H1 (cell line): ENCODE results near the gene SLC6A17. TPM values are rescaled to one million over a fixed set of nuclear protein-coding genes. Genes with fewer than 3 reads are reported as not detected.

Experiments used
- CTCF ChIA-PET: fragments of 300-600 bp; sonication (Branson Sonifier 250); formaldehyde crosslinking; loops from one replicate; lab custom pipeline; 2021; ENCODE audit not compliant: partially characterized antibody; lab: Charles Lee
- POLR2A ChIA-PET: fragments of 300-600 bp; sonication (Branson Sonifier 250); formaldehyde crosslinking; loops from one replicate; lab custom pipeline; 2021; ENCODE audit warnings: inconsistent platforms; ENCODE audit not compliant: partially characterized antibody; lab: Charles Lee
- DNase-seq, 2 experiments: peaks; one replicate each; pipeline versions ENCODE4 v3.0.0 to v3.0.0-alpha.2; 2010 to 2022; ENCODE audit warnings: low spot score in 2 of 2, low read depth in 1 of 2, mixed read lengths in 1 of 2
- FAIRE-seq: peaks from 2 replicates; lab custom pipeline; 2011; peaks lifted over from hg19 to GRCh38; lab: Jason Lieb, UNC
- H2AFZ ChIP-seq: 2 replicates; pipeline ENCODE4 v1.8.1; 2012; ENCODE audit warnings: low read length, inconsistent platforms
- H2AK5ac ChIP-seq: 2 replicates; pipeline ENCODE4 v1.6.1; 2013; ENCODE audit warnings: low read depth, low read length
- H2BK120ac ChIP-seq: replicated peaks from 2 replicates; pipeline ENCODE3; 2013; ENCODE audit warnings: low read depth, low read length, inconsistent platforms
- H2BK12ac ChIP-seq: 2 replicates; pipeline ENCODE4 v1.6.1; 2013; ENCODE audit warnings: low read depth, low read length
- H2BK15ac ChIP-seq: 2 replicates; pipeline ENCODE4 v1.6.1; 2013; ENCODE audit warnings: low read length
- H2BK20ac ChIP-seq: 2 replicates; pipeline ENCODE4 v1.6.1; 2013; ENCODE audit warnings: low read length
- H2BK5ac ChIP-seq: 2 replicates; pipeline ENCODE4 v1.6.1; 2013; ENCODE audit warnings: low read depth, low read length
- H3K14ac ChIP-seq: 2 replicates; pipeline ENCODE4 v1.6.1; 2013; ENCODE audit warnings: inconsistent platforms; ENCODE audit not compliant: insufficient read length
- H3K18ac ChIP-seq: 2 replicates; pipeline ENCODE4 v1.6.1; 2013; ENCODE audit warnings: low read length; ENCODE audit errors: extremely low read depth
- H3K23ac ChIP-seq: 2 replicates; pipeline ENCODE4 v1.6.1; 2013; ENCODE audit warnings: inconsistent platforms; ENCODE audit not compliant: insufficient read length
- H3K23me2 ChIP-seq: 2 replicates; pipeline ENCODE4 v1.6.1; 2013; ENCODE audit warnings: low read depth, low read length
- H3K27ac ChIP-seq: 2 replicates; pipeline ENCODE4 v1.6.1; 2011; ENCODE audit warnings: low read depth, low read length, inconsistent platforms
- H3K27me3 ChIP-seq, 4 experiments: replicated peaks in 1 of 4; 1 replicate in 1 of 4; 2 replicates in 3 of 4; pipeline versions ENCODE4 v1.6.1 to v1.8.1; 2011 to 2013; ENCODE audit warnings: low read length in 3 of 4, mild to moderate bottlenecking in 3 of 4, inconsistent platforms in 2 of 4, mixed read lengths in 2 of 4, moderate library complexity in 1 of 4; ENCODE audit not compliant: control insufficient read depth in 3 of 4, insufficient read depth in 3 of 4; ENCODE audit errors: extremely low read depth in 1 of 4
- H3K36me3 ChIP-seq, 4 experiments: 2 replicates each; pipeline versions ENCODE4 v1.6.1 to v1.8.1; 2011 to 2013; ENCODE audit warnings: mild to moderate bottlenecking in 4 of 4, low read length in 3 of 4, moderate library complexity in 2 of 4, control low read depth in 1 of 4, inconsistent platforms in 1 of 4; ENCODE audit not compliant: insufficient read depth in 4 of 4, control insufficient read depth in 2 of 4
- H3K4ac ChIP-seq: replicated peaks from 2 replicates; pipeline ENCODE3; 2013; ENCODE audit warnings: low read length, low read depth, mixed read lengths, inconsistent platforms; ENCODE audit not compliant: insufficient read length
- H3K4me1 ChIP-seq, 4 experiments: replicated peaks in 1 of 4; 1 replicate in 1 of 4; 2 replicates in 3 of 4; pipeline versions ENCODE4 v1.6.1 to v1.8.1; 2011 to 2013; ENCODE audit warnings: low read length in 3 of 4, inconsistent platforms in 2 of 4, mixed read lengths in 1 of 4; ENCODE audit not compliant: insufficient read depth in 4 of 4, control insufficient read depth in 3 of 4
- H3K4me2 ChIP-seq, 2 experiments: 2 replicates each; pipeline versions ENCODE4 v1.6.1 to v1.8.1; 2011 to 2013; ENCODE audit warnings: low read depth in 2 of 2, low read length in 2 of 2, control low read depth in 1 of 2, inconsistent platforms in 1 of 2, mild to moderate bottlenecking in 1 of 2; ENCODE audit not compliant: insufficient read depth in 1 of 2
- H3K4me3 ChIP-seq, 4 experiments: fragments of 200-600, 300-600 bp in 1 of 4; sonication (generic), shearing (Covaris generic), sonication (Bioruptor Twin) in 1 of 4; 2 replicates each; pipeline versions ENCODE4 v1.5.1 to v1.8.1; 2011 to 2016; ENCODE audit warnings: low read length in 4 of 4, low read depth in 3 of 4, control low read depth in 2 of 4, inconsistent platforms in 2 of 4, mild to moderate bottlenecking in 2 of 4, mixed read lengths in 1 of 4, moderate library complexity in 1 of 4; ENCODE audit not compliant: insufficient read depth in 2 of 4; ENCODE audit errors: extremely low read depth in 1 of 4
- H3K56ac ChIP-seq: replicated peaks from 2 replicates; pipeline ENCODE3; 2013; ENCODE audit warnings: low read depth, mild to moderate bottlenecking, mixed read lengths, low read length, inconsistent platforms; ENCODE audit not compliant: insufficient read length
- H3K79me1 ChIP-seq: 2 replicates; pipeline ENCODE4 v1.6.1; 2013; ENCODE audit warnings: low read depth, low read length, control low read depth
- H3K79me2 ChIP-seq, 2 experiments: 2 replicates each; pipeline versions ENCODE4 v1.6.1 to v1.8.1; 2012 to 2013; ENCODE audit warnings: low read length in 2 of 2, mild to moderate bottlenecking in 2 of 2, inconsistent platforms in 1 of 2; ENCODE audit not compliant: insufficient read depth in 2 of 2, control insufficient read depth in 1 of 2
- H3K9ac ChIP-seq, 4 experiments: replicated peaks in 1 of 4; 1 replicate in 1 of 4; 2 replicates in 3 of 4; pipeline versions ENCODE4 v1.6.1 to v1.8.1; 2011 to 2013; ENCODE audit warnings: low read depth in 3 of 4, low read length in 3 of 4, control low read depth in 2 of 4, mild to moderate bottlenecking in 2 of 4, moderate library complexity in 2 of 4, inconsistent platforms in 1 of 4; ENCODE audit errors: extremely low read depth in 1 of 4
- H3K9me3 ChIP-seq, 2 experiments: 2 replicates each; pipeline versions ENCODE4 v1.6.1 to v1.8.1; 2012 to 2013; ENCODE audit warnings: mild to moderate bottlenecking in 2 of 2, moderate library complexity in 2 of 2, control low read depth in 1 of 2, inconsistent platforms in 1 of 2, low read depth in 1 of 2, low read length in 1 of 2, mixed read lengths in 1 of 2; ENCODE audit not compliant: insufficient read depth in 2 of 2
- H4K20me1 ChIP-seq, 2 experiments: replicated peaks in 1 of 2; 2 replicates each; pipeline versions ENCODE3 to v1.8.1; 2011 to 2013; ENCODE audit warnings: inconsistent platforms in 2 of 2, low read length in 2 of 2, mild to moderate bottlenecking in 1 of 2; ENCODE audit not compliant: insufficient read depth in 2 of 2, control insufficient read depth in 1 of 2
- H4K5ac ChIP-seq: 2 replicates; pipeline ENCODE4 v1.6.1; 2013; ENCODE audit warnings: low read length, low read depth, mixed read lengths, inconsistent platforms; ENCODE audit not compliant: insufficient read length
- H4K8ac ChIP-seq: 2 replicates; pipeline ENCODE4 v1.8.0; 2013; ENCODE audit warnings: mild to moderate bottlenecking, moderate library complexity, low read length, inconsistent platforms; ENCODE audit not compliant: insufficient read depth; ENCODE audit errors: extremely low read depth
- H4K91ac ChIP-seq: replicated peaks from 2 replicates; pipeline ENCODE3; 2013; ENCODE audit warnings: low read length, mixed read lengths, inconsistent platforms; ENCODE audit not compliant: insufficient read length
- BCL11A ChIP-seq, 2 experiments: IDR thresholded peaks; one replicate each; pipeline ENCODE4 v1.6.1; 2011; ENCODE audit warnings: low read depth in 2 of 2, low read length in 2 of 2, mild to moderate bottlenecking in 2 of 2
- PHF8 ChIP-seq: fragments of 200-600 bp; sonication (generic); conservative IDR thresholded peaks from 2 replicates; pipeline ENCODE4 v1.7.1; 2012; ENCODE audit warnings: low read depth, mild to moderate bottlenecking, inconsistent platforms, low read length, moderate library complexity
- POLR2A ChIP-seq, 2 experiments: IDR thresholded peaks; 1 replicate in 1 of 2; 2 replicates in 1 of 2; pipeline ENCODE4 v1.6.1; 2011; ENCODE audit warnings: low read depth in 2 of 2, low read length in 2 of 2, mild to moderate bottlenecking in 2 of 2; ENCODE audit errors: control extremely low read depth in 1 of 2
- SIN3A ChIP-seq, 2 experiments: IDR thresholded peaks in 1 of 2; conservative IDR thresholded peaks in 1 of 2; 2 replicates each; pipeline ENCODE4 v1.6.1; 2011 to 2012; ENCODE audit warnings: low read length in 2 of 2, improper control_type of control experiment in 1 of 2, low read depth in 1 of 2, mild to moderate bottlenecking in 1 of 2
- WGBS, 2 experiments: shearing (Covaris generic) in 1 of 2; methylation state at CpG; one replicate each; pipeline versions ENCODE4 v1.1.6 to v1.1.7; 2013 to 2015; ENCODE audit warnings: low lambda C conversion rate in 2 of 2, mixed read lengths in 2 of 2, inconsistent platforms in 1 of 2, low coverage in 1 of 2, missing lambda C conversion rate in 1 of 2; ENCODE audit not compliant: insufficient replicate concordance in 2 of 2, insufficient coverage in 1 of 2, insufficient read length in 1 of 2; ENCODE audit errors: extremely low coverage in 1 of 2, missing lambda C conversion rate in 1 of 2; 5-methylcytosine and 5-hydroxymethylcytosine counted together
- polyA plus RNA-seq, 7 experiments: library from polyadenylated mRNA; depleted of rRNA in 3 of 7; stranded (reverse) in 5 of 7; unstranded in 2 of 7; fragments of >200 nt in 5 of 7; fragments of 200-250 nt in 2 of 7; gene quantifications; 1 replicate in 5 of 7; 2 replicates in 1 of 7; 4 replicates in 1 of 7; pipeline versions ENCODE4 v1.2.1 to v1.2.3, GENCODE V29; 2011 to 2013; ENCODE audit warnings: missing spikeins in 2 of 7, mixed read lengths in 2 of 7
- total RNA-seq: library from RNA; stranded (reverse); fragmentation: NEBNext Ultra II Directional; extraction: Animal tissue kit (Norgen Biotek cat#: 25700); gene quantifications from 2 replicates; pipeline ENCODE4 v1.2.1, GENCODE V29; 2021
- TF ChIP-seq, protein P1 (sequence below): IDR thresholded peaks from 2 replicates; pipeline ENCODE4 v1.6.1; 2012; ENCODE audit warnings: inconsistent platforms

The SLC6A17 gene
- total and polyA plus RNA-seq, 2 of the 8 experiments (the other 6 are each of a cell fraction or from before 2014, with no cell fraction given): 0.15 to 0.28 TPM

DNA sequence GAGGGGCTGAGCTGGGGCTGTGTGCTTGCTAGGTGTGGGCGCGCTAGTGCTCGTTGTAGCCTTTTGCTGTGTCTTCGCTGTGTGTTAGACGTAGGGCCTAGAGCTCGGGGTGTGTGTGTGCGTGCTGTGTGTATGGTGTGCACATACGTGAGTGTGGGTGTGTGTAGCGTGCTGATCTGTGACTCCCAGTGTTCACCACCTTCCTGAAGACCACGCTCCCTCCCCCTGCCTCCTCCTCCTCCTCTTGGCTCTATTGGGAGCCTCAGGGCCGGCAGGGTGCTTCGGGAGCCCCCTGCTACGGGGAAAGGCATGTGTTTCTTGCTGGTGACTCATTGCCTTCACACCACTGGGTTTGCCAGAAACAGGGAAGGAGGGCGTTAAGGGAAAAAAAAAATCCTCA, 50.4 kb downstream of the SLC6A17 start:
- peak overlapping the region; percentile 7 for H4K91ac ChIP-seq
- H3K9ac ChIP-seq: no peak overlapping the region
- no peaks in the 10 kb centered on the region; the same call in 1 of the 2 replicates for H3K79me1 ChIP-seq
- no peak overlapping the region for H3K14ac ChIP-seq
- no peak overlapping the region for H3K4ac ChIP-seq
- no peak overlapping the region for H3K27ac ChIP-seq
- FAIRE-seq (no peak), DNase-seq (no peak)
- H2BK15ac ChIP-seq: 0 out of 2 replicates have a peak overlapping the region, but pooled peaks have one; percentile 88
- no peaks in the 10 kb centered on the region for H3K36me3 ChIP-seq
- H3K27me3 ChIP-seq: no peaks in the 10 kb centered on the region
- H3K4me3 ChIP-seq: no peak overlapping the region
- H4K20me1 ChIP-seq: no peaks in the 10 kb centered on the region
- no peak overlapping the region for H2AFZ ChIP-seq
- H2BK5ac ChIP-seq: 0 out of 2 replicates have a peak overlapping the region, but pooled peaks have one; percentile 66
- peak overlapping the region; percentile 28; the same call in 1 of the 2 replicates for H3K18ac ChIP-seq
- no peak overlapping the region for H2BK120ac ChIP-seq
- WGBS, 2 experiments: 82% methylated on average over 13 of the region's 14 CpGs; no CpG with 5 or more reads in 1 of the 2 experiments
- ChIA-PET POLR2A (interaction anchor here (1.0 to 1.1 kb wide), 2 partner anchors 12 to 34 kb away, joined by 3 read pairs; no protein-coding TSS in a partner anchor), CTCF (interaction anchor here (0.6 to 19.1 kb wide), 20 partner anchors 8 to 416 kb away, joined by 3 to 1001 read pairs (median 4); partner anchors contain the start of genes LAMTOR5 and RBM15)
- H3K23me2 ChIP-seq: no peaks in the 10 kb centered on the region; the same call in 1 of the 2 replicates
- H2BK20ac ChIP-seq: peak overlapping the region; percentile 95; the same call in 1 of the 2 replicates
- H3K23ac ChIP-seq: no peak overlapping the region
- no peaks in the 10 kb centered on the region for H3K9me3 ChIP-seq
- H3K56ac ChIP-seq: no peak overlapping the region
- no peak overlapping the region; the same call in 1 of the 2 replicates for H2BK12ac ChIP-seq
- H4K5ac ChIP-seq: no peak overlapping the region
- TF ChIP-seq SIN3A (conservative IDR thresholded peaks at IDR 0.05 in 1 of 2, IDR thresholded peaks at IDR 0.05 in 1 of 2; ENCODE audit: low read depth in 1 of 2, low read length in 2 of 2) (no peak), PHF8 (no peak), BCL11A (IDR thresholded peaks at IDR 0.05; ENCODE audit: low read depth in 2 of 2, low read length in 2 of 2) (no peak), POLR2A (IDR thresholded peaks at IDR 0.05; ENCODE audit: control extremely low read depth in 1 of 2, low read depth in 2 of 2, low read length in 2 of 2) (no peak)
- TF ChIP-seq, protein P1, sequence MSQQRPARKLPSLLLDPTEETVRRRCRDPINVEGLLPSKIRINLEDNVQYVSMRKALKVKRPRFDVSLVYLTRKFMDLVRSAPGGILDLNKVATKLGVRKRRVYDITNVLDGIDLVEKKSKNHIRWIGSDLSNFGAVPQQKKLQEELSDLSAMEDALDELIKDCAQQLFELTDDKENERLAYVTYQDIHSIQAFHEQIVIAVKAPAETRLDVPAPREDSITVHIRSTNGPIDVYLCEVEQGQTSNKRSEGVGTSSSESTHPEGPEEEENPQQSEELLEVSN: peak; percentile 31; the same call in 1 of the 2 replicates
- no peak overlapping the region for H3K4me2 ChIP-seq
- peaks cover 0 to 6% (median 4%) of the 10 kb centered on the region in 4 experiments; a peak in 4 of 7 replicates for H3K4me1 ChIP-seq
- H3K79me2 ChIP-seq: no peaks in the 10 kb centered on the region
- H2AK5ac ChIP-seq: peak overlapping the region; percentile 68; the same call in 1 of the 2 replicates
- H4K8ac ChIP-seq: no peak overlapping the region
